ENCODE measurements around the gene ERRFI1.

DNA sequence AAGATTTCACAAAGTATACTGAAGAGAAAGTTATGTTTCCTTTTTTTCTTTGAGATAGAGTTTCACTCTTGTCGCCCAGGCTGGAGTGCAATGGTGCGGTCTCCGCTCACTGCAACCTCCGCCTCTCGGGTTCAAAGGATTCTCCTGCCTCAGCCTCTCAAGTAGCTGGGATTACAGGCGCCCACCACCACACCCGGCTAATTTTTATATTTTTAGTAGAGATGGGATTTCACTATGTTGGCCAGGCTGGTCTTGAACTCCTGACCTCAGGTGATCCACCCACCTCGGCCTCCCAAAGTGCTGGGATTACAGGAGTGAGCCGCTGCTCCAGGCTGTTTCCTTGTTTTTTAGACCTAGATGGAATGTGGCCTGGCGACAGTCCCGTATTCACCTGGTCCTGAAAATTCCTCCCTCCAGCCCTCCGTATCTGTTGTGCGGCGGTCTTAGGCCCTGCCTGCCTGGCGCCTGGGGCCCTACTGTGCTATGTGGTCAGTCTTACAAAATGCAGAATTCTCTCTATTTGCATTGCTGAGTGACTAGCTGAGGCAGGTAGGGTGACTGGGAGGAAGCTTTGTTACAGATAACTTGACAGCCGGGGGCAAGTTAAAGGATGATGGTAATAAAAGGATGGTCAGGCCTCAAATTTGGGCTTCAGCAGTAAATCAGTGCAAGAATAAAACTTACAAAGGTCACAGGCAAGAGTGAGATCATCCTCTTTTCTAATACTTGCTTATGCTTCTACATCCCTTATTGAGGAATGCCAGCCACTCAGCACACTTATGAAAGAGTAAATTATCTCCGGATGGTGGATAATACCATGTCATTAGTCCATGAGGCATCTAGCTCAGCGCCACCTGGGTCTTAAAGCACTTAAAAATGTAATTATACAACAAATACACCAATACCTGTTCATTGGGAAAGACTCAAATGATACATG lies 34.3 kb downstream of the ERRFI1 start:
- no peak for TF ChIP-seq CTCF (IDR thresholded peaks at IDR 0.05)
- no peak for TF ChIP-seq POLR2A (IDR thresholded peaks at IDR 0.05)
